GM11168 (cell line): ENCODE results near the gene AUTS2.

Experiments
- in situ Hi-C: fragments of 300-500 bp; cut with MboI; formaldehyde crosslinking; loops from one replicate; pipeline ENCODE4 v1.12.0; 2022; ENCODE audit warnings: low sequenced_read_pairs; ENCODE audit not compliant: unreplicated experiment

AUTS2 gene

DNA sequence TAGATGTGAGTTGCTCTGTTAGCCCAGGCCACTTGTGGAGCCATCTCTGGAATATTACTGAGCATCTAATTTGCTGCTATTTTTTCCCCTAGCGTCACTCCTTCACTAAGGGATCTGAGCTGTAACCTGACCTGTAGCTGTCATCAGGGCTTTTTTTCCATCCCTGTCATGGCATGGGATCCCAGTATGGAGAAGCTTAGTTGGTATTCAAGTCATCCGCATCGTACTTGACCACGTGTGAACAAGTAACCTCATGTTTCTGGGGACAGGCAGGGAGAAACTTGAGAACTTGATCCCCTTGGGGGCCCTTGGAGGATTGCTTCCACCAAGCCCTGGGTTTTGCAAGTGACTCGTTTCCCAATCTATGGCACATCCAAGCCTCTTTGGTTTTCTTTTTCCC is 1059.3 kb downstream of the AUTS2 start:
- in situ Hi-C loops: no loop called here

- in situ Hi-C loops: no loop called here
Observed at GRCh38 chr7:70657989-70658632, 1059.8 kb downstream of the AUTS2 start.

- in situ Hi-C loops: no loop called here
Observed at GRCh38 chr7:70659263-70659662, 1061.0 kb downstream of the AUTS2 start.

DNA sequence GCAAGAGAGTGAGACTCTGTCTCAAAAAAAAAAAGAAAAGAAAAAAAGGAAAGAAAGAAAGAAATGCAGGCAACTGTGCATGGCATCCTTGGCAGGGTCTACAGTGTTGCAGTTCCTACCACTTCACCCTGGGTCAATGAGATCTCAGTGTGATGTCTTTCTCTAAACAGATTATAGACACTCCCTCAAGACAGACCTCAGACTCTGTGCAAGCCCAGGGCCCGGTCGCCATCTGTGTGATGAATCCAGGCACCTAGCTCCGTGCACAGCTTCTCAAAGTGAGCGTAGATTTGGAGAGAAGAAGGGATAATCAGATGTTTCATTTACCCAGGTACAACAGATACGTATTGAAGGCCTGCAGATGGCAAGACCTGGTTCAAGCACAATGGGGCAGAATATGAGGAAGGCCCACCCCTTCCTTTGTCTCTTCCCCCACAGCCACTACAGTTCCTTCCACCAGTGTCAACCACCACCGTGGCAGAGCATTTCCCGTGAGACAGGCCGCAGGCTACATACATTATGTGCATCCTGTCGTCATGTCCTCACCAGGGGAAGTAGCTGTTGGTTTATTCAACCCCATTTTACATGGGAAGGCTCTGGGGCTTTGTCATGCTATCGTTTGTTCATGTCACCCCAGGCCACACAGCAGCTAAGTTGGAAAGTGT is 1062.0 kb downstream of the AUTS2 start:
- in situ Hi-C loops: no loop called here

GRCh38 chr7:70660819-70661191 is 1062.5 kb downstream of the AUTS2 start:
- in situ Hi-C loops: no loop called here

DNA sequence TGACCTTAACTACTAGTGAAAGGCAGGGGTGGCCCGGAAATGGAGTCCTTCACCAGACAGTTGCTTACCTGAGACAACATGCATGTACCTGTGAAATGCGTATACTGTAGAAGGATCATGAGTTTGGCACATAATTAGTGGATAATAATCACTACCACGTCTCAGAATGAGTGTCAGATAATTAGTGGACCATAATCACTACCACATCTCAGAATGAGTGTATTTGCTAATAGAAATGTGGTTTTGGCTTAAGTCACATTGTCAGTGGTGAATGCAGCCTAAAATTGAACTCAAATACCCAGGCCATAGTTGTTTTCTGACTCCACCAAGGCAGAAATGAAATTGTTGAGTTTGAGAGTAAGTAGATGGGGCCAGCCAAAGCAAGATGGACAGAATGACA is 1065.4 kb downstream of the AUTS2 start:
- in situ Hi-C loops: no loop called here

DNA sequence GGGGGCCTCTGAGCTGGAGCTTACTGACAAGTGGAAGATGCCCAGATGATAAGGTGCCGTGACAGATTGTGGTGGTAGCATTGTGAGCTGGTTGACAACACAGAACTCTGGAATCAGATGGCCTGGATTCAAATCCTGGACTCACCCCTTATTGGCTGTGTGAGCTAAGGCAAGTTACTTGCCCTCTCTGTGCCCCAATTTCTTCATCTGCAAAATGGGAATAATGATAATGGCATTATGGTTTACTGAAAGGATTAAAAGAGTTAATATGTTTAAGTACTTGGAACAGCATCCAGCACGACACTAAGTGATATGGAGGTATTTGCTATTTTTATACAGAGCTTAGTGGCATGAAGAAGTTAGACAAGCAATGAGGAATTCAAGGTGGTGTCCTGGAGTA is 1067.7 kb downstream of the AUTS2 start:
- in situ Hi-C loops: no loop called here

DNA sequence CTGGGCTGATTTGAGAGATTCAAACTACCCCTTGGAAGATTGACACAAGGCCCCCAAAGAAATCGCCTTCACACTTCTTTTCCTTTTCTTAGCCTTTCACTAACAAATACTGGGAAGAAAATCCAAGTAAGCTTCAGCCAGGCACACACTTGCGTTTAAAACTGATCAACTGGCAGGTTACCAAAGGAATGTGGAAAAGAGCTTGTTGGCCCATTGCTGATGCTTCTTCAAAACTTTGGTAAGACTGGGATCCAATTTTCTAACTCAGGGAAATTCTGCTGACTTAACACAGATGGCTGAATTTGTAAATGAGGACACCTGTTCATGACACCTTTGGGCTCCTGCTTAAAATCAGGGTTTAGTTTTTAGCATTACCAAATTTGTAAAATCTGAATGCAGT is 1069.1 kb downstream of the AUTS2 start:
- in situ Hi-C loops: no loop called here

DNA sequence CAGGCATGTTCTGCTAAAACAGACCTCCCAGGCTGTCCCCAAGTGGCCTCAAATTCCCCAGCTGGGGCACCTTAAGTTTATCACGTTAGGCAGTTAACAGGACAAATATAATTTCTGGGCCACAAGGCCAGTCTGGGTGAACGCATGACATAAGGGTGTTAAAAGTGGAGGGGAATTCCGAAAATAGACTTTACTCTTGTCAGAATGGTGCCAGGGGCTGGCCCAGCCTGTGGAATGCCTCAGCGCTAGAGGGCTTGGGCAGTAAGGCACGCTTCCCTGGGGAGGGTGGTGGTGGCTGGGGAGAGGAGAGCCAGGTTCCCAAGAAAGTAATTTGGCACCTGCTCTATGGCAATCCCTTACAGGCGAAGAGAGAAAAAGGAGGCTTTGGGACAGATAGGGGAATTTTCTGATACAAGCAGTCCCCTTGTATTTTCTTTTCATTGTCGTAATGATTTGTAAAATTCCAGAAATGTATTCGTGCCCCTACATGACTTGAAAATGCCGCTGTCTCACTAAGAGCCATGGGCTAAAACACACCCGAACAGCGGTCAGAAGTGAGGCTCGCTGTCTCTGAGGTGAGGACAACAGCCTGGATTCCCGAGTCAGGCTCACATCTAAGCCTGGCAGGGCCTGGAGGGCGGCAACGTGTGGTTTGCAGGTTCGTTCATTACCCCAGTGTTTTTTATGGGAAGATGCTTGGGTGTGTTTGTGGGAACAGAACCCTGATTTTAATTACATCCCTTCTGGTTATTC is 1070.5 kb downstream of the AUTS2 start:
- in situ Hi-C loops: no loop called here

- in situ Hi-C loops: no loop called here
Observed at GRCh38 chr7:70669854-70670253, 1071.6 kb downstream of the AUTS2 start.

- in situ Hi-C loops: no loop called here
Observed at GRCh38 chr7:70670288-70670687, 1072.0 kb downstream of the AUTS2 start.

- in situ Hi-C loops: no loop called here
Observed at GRCh38 chr7:70673778-70674570, 1075.7 kb downstream of the AUTS2 start.

DNA sequence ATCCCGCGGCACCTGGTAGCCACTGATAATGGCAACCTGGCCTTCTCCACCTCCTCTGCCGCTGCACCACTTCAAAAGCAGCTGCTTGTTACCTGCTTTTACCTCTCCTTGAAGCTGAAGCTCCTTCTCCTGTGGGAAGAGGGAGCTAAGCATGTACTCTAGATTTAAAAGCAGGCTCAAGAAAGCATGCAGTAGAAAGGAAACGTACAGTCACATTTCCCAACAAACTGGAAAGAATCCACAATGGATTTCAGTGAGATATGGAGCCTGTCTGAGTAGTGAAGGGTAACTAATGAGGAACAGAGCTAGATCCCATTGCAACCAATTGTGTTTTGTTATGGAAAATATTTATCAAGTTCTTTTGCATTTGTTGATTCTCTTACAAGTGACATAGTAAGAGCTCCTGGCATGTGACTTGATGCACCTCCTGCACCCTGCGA is 1076.3 kb downstream of the AUTS2 start:
- in situ Hi-C loops: no loop called here

DNA sequence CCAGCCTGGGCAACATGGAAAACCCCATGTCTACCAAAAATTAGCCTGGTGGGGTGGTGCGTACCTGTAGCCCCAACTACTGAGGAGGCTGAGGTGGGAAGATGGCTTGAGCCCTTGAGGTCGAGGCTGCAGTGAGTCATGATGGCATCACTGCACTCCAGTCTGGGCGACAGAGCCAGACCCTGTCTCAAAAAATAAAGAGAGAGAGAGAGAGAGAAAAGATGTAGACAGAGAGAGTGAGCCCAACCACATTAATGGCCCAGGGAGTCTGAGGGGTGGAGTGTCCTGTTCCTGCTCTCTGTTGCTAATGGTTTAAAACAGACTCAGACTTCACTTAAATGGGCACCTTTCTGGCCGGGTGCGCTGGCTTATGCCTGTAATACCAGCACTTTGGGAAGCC is 1078.0 kb downstream of the AUTS2 start:
- in situ Hi-C loops: no loop called here

DNA sequence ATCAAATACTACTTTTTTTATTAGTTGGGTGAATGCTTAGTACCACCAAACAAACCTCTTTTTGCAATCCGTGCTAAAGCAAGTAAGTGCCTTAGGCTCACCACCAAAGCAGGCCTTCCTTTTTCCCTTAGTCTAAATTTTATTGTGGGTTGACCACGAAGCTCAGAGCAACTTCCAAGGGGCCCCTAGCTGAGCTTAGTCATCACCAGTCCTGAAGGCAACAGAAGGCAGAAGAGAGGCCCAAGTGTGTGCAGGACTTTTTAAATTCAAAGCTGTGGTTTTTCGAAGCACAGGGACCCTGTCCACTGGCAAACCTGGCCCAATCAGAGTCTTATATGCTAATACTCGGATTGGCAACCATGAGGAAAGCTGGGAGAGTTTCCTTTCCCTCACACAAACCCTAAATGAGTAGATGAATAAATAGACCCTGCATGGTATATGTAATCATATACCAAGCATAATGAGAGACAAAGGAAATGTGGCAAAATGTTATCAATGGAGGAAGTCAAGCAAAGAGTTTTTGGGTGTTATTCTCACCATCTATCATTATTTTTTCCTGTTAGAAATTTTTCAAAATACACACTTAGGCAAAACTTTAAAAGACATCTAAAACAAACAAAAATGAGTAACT is 1080.5 kb downstream of the AUTS2 start:
- in situ Hi-C loops: no loop called here

DNA sequence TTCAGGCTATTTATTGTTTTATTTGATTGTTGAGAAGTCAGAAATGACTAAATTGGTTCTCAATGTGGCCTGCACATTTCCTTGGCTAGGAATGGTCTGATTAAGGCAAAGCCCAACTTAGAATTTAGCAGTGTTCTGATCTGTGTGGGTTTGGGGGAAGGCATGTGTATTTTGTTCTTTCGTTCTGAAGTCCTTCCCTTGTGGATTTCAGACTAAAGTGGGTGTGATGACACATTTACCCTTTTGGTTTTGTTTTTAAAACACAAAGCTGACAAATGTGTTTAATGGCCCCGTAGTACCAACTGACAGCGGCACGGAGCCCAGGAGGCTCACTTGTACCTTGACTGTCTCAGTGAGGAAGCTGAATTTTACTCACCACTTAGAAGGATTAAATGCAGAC is 1081.4 kb downstream of the AUTS2 start:
- in situ Hi-C loops: no loop called here

- in situ Hi-C loops: no loop called here
Observed at GRCh38 chr7:70680306-70680705, 1082.0 kb downstream of the AUTS2 start.

DNA sequence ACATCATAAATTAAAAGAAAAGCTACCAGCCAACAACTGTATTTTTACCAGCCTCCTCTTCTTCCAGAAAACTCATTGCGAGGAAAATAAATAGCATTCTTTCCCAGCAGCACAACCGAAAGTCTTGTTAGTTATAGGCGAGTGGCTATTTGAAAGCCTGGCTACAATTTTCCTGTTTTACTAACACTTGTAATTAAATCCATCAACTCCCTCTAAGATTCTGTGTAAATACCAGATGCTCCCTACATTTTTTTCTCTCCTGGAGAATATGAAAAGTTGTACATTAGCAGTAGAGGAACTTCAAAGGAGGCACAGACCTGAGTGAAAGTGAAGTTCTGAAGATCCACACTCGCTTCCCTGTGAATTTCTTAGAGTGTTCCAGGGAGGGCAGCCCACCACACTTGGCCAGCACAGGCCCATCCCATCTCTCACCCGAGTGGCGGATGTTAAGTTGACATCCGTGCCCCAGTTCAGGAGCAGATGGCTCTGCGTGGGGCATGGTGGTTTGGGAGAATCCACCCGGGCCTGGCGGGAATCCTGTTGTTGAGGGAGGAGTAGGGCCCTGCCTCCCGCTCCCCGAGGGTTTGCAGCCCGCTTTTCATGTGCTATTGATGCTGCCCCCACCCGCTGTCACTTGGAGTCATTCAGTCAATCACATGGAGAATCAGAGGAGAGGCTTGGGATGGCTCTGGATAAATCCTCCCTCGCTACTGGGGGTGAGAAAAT is 1082.6 kb downstream of the AUTS2 start:
- in situ Hi-C loops: no loop called here

DNA sequence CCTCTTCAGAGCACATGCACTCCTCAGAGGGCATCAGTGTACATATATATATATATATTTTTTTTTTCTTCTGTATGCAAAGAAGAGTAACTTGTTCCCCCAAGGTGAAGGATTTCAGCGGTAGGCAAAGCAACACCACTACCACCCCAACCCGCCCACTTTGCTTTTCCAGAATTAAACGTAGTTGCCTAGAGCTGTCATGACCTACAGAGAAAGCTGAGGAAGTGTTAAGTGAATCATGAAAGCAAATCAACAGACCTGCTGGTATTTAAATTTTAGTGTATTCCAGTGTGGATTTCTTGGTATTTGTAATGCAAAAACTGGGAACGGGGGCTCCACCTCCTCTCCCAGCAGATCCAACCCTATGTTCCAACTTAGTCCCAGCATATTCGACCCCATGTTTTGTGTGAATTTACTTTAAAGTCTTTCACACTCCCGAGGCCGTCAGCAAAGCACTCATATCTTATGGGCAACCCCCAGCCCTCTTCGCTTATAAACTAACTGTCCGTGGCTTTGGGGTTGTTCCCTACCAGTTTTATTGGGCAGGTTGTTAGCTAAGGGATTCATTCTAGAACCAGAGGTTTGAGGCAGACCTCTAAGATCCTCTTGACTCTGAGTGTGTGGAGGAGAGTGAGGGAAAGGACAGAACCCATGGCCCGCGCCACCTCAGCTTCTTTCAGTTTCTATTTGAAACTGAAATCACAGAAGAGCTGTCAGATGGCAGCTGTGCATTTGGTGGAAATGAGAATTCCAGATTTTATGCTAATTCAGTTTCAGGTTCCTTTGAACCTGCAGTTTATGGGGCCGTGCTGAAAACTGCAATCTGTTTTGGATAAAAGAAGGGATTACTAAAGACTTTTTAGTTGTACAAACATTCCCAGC is 1083.4 kb downstream of the AUTS2 start:
- in situ Hi-C loops: no loop called here
